GM18519 (cell line): Measurements from ENCODE around the gene HARBI1.

Experiments used
- ATAC-seq: cut with Tn5 transposase; IDR thresholded peaks from one replicate; pipeline ENCODE4 v1.9.1; 2021; ENCODE audit warnings: mild to moderate bottlenecking, moderate library complexity; ENCODE audit not compliant: unreplicated experiment, low FRiP score

Gene HARBI1

GRCh38 chr11:46557684-46558151, 59.3 kb downstream of the HARBI1 start:
- ATAC-seq = no peak

- no peak for ATAC-seq
Measured at GRCh38 chr11:46555267-46556054, 61.6 kb downstream of the HARBI1 start.

DNA sequence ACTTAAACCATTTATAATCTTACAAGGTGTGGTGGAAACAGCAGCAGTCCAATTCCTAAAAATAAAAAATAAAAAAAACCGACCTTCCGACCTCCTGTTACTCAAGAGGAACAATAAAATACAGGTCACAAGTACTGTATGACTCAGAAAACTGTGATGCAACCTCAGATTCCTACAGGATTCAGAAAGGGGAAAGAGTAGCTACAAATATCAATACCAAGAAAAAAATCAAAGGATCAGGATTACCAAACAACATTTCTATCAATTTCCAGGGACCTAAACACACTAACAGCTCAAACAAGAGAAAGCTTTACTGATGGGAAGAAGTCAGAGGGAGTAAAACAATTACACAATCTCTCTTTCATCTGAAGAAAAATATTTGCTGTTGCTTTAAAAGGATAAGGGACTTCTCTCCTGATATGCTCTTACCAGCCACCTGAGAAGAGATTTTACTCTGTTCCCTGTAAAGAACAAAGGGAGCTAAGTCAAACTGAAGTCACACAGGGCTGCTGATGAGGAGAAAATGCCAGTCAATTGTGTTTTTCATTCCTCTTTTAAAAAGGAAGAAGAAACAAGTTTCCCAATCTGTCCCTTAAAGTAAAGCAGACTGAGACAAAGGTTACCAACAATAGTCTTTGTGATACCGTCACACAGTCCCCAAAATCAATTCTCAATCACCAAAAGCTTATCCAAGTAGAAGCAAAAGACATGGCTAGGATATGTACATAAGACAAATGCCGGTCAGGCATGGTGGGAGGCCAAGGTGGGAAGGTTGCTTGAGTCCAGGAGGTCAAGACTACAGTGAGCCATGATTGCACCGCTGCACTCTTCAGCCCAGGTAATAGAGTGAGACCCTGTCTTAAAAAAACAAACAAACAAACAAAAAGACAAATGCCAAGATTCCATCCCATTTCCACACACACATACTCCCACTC, 62.5 kb downstream of the HARBI1 start:
- ATAC-seq = no peak

DNA sequence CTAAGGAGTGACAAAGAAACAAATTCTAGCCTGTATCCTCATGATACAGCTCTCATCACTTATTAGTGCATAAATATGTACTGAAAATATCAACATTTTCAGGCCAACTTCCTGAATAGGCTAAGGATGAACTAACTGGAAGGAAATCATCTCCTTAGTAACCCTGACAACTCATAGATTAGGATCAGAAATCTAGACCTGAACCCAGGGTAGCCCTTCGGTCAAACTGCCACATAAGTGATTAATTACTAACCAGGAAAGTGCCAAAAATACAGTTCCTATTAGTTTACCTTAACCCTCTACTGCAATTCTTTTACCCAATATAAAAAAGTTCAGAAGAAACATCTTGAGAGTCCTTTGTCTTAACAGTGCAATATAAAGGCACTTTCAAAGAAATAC, 63.2 kb downstream of the HARBI1 start:
- no peak for ATAC-seq
